NCI-H1930 (cell line): Measurements from ENCODE around the gene CELF5.
"Not testable (repeated sequence)": the region's sequence is repeated elsewhere in the genome, so short reads cannot be mapped to it uniquely, and the experiment has no call there.

Source experiments
- DNase-seq, 2 experiments: peaks; one replicate each; lab custom pipeline; 2025; lab: John Stamatoyannopoulos, UW

CELF5 gene

DNA sequence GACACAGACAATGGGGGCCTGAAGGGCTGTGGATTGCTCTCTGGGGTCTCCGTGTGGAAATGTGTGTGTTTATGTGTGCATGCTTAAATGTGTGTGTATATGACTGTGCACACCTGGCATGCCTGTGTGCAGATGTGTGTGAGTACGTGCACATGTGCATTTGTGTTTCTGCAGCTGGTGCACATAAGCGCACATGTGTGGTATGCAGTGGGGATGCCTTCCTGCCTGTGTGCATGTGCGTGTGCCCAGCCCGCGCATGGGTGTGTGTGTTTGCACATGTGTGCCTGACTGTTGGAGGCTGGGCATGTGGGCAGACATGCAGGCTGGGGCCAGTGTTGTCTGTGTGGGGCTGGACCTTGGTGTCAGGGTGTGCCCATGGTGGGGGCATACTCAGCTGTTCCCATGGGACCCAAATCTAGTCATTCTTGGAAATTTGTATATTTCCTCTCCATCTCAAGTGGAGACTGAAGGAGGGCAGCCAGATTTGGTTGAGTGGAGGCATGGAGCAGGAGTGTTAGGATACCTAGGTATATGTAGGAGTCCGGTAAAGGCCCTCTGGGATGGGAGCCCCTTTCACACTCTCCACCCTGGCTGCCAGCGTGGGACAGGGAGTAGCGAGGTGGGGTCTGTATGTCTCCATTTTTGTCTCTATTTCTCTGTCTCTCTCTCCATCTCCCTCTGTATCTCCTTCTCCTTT is 49.9 kb downstream of the CELF5 start:
- DNase-seq, result no peak

DNA sequence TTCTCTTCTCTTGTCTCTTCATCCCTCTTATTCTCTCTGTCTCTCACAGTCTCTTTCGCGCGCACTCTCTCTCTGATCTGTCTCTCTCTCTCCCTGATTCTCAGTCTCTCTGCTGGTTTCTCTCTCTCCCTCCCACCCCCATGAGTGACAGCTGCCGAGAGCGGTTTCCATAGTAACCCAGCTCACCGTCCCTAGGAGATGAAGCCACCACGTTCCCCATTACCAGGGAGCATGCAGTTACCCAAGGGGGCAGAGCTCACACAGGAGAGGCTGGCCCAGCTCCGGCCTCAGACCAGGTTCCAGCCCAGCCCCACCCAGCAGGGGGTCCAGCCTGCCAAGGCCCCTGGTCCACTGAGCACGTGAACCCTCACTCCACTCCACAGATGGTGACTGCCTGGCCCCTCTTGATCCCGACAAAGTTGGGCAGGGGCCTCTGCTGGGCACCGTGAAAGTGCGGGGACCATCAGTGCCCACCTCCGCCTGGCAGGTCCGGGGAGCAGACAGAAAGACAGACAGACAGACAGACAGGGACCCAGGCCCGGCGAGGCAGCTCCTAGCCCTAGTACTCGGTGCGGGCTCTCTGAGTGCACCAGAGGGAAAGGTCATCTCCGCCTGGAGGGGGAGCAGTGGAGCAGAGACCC is 50.6 kb downstream of the CELF5 start:
- peak in 1 of 2 experiments; percentile 27 for DNase-seq

GRCh38 chr19:3275583-3276340 is 51.3 kb downstream of the CELF5 start:
- peak; percentile 70 to 78 for DNase-seq

DNA sequence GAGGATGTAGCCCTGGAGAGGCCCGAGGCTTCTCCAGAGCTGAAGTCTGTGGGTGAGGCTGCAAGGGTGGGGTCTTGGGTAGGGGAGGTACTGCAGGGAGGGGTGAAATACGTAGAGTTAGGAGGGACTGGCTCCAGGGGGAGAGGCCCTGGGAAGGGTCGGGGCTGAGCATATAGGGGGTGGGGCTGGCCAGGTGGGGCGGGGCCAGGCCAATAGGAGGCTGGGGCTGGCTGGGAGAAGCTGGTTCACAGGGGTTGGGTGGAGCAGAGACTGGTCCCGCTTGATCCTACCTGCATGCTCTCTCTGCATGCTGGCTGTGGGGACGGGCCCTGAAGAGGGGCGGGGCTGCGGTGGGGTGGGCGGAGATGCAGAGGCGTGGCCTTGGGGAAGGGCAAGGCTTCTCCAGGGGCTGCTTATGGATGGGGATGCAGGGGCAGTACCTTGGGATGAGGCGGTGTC is 51.9 kb downstream of the CELF5 start:
- peak; percentile 49 to 78 for DNase-seq

DNA sequence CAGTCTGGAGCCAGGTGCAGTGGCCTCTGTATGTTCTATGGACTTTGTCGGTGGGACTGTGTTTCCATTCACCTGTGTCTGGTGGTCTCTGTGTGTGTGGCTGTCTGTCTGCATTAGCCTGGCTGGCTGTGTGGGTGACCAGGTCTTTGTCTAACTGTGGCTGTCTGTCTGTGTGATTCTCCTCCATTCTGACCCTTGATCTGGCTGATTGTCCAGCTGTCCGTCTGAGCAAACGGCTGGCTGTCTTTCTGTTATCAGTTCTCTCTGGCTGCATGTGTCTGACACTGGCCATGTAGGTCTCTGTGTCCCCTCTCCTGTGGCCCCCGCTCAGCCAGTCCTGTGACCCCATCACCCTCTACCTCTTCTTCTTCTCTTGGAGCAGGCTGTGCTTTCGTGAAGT is 53.2 kb downstream of the CELF5 start:
- DNase-seq, result no peak

DNA sequence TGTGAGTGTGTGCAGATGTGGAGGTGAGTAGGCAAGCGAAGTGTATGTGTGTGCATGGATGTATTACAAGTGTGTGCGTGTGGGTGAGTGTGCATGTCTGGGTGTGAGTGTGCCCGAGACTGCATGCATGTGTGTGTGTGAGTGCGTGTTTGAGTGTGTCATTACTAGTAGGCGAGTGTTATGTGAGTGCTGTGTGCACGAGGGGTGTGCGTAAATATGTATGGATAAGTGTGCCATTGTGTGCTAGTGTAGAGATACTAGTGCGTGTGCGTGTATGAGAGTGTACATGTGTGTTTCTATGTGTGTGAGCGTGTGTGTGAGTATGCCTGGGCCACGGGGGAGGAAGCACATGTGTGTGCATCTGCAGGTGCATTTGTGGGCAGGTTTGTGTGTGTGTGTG is 53.8 kb downstream of the CELF5 start:
- no peak for DNase-seq

- no peak for DNase-seq
These were observed 54.3 kb downstream of the CELF5 start for GRCh38 chr19:3278749-3279148.

DNA sequence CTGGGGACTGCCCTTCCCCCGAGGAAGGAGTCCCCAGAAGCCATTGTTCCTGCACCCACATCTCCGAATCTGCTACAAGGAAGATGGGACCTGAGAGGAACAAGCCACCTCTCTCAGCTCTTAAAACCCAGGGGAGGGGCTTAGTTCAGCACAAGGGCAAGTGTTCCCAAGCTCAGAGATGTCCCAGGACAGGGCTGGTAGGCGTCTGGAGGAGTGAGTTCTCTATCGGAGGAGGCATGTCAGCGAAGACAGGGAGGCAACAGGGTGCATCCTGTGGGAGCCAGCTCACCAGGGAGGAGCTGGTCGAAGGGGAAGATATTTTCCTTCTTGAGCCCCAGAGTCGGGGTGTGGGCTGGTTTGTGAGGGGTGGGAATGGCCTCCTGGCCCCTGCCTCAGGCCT is 54.8 kb downstream of the CELF5 start:
- no peak for DNase-seq

DNA sequence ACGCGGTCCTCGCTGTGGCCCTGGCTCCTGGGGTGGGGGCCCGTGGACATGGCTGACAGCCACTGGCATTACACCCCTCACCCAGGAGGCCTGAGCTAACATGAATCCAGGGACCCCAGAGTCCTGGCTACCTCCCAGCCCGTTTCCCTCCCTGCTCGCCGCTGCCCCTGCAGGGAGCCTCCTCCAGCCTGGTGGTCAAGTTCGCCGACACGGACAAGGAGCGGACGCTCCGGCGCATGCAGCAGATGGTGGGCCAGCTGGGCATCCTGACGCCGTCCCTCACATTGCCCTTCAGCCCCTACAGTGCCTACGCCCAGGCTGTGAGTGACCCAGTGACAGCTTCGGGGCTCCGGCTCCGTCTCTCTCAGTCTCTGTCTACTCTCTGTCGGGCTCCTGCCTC is 56.6 kb downstream of the CELF5 start:
- no peak for DNase-seq

DNA sequence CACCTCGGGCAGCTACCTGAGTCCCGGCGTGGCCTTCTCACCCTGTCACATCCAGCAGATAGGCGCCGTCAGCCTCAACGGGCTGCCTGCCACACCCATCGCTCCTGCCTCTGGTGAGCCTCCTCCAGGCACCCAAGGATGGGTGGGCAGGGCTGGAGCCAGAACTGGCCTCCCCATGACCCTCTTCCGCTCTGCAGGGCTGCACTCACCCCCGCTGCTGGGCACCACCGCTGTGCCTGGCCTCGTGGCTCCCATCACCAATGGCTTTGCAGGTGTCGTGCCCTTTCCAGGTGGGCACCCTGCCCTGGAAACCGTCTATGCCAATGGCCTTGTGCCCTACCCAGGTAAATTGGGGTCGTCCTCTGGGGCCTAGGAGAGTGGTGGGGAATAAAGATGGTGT is 57.7 kb downstream of the CELF5 start:
- no peak for DNase-seq

GRCh38 chr19:3282564-3282963 is 58.1 kb downstream of the CELF5 start:
- no peak for DNase-seq

- no peak for DNase-seq
These were observed 58.8 kb downstream of the CELF5 start for GRCh38 chr19:3283246-3283751.

DNA sequence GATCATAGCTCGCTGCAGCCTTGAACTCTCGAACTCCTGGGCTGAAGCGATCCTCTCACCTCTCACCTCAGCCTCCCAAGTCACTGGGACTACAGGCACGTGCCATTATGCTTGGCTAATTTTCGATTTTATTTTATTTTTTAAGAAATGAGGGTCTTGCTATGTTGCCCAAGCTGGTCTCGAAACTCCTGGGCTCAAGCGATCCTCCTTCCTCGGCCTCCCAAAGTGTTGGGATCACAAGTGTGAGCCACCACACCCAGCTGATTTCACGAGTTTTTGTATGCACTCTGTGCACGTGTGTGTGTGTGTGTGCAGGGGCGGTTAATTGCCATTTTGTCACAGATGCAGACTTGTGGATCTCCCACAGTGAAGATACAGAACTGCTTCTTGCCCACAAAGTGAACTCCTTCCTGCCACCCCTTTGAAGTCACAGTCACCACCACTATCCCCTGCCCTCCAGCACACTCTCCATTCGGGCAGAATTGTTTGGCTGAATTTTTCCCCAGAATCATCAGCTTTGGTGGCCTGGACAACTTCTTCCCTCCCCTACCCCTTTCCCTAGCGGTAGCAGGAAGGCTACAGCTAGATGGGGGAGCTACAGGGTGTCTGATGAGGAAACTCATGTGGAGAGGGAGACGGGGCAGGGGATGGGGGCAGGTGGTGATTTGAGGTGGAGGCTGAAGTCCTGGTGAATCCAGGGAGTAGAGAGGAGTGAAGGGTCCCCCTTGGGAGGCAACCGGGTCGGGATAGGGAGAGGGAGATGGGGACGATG is 59.6 kb downstream of the CELF5 start:
- no peak for DNase-seq

- DNase-seq, result peak; percentile 64 to 76
These were observed 60.5 kb downstream of the CELF5 start for GRCh38 chr19:3284759-3285646.

DNA sequence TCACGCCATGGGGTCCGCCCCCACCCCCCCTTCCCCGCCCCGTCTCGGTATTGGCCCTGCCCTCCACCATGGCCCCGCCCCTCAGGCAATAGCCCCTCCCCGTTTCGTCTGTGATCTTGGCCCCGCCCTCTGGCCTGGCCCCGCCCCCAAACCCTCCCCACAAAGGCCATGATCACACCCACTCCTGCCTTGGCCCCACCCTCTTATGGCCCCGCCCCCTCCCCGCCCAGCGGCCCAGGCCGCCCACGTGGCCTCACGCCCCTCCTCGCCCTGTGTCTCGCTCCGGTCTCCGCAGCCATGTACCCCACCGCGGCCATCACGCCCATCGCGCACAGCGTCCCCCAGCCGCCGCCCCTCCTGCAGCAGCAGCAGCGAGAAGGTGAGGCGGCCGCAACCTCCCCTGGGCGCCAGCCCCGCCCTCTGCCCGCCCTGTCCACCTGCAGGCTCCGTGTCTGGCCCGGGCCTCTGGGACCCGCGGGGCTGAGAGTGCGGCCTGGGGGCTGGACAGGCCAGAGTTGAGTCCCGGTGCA is 61.3 kb downstream of the CELF5 start:
- DNase-seq, result no peak

DNA sequence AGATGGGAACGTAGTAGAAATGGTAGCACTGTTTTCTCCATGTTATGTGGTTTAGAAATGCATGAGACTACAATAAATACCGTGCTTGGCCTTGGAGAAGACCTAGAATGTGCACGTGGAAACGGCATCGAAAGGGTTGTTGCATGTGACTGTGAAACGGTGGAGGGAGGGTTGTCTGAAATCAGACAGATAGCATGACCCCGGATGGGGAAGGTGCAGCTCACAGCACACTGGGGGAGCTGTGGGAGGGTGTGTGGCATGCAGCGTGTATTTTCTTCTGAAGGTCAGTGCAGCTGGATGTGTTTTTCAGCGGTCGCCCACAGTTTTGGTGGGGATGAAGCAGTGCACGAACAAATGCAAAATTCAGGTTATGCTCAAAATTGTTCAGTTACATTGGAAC is 63.4 kb downstream of the CELF5 start:
- DNase-seq, result no peak

DNA sequence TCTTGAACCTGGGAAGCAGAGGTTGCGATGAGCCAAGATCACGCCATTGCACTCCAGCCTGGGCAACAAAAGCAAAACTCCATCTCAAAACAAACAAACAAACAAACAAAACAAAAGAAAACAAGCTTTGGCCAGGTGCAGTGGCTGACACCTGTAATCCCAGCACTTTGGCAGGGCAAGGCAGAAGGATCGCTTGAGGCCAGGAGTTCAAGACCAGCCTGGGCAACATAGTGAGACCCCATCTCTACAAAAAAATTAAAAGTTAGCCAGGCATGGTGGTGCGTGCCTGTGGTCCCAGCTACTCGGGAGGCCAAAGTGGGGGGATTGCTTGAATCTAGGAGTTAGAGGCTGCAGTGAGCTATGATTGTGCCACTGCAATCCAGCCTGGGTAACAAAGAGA is 64.0 kb downstream of the CELF5 start:
- DNase-seq, result not testable (repeated sequence)

DNA sequence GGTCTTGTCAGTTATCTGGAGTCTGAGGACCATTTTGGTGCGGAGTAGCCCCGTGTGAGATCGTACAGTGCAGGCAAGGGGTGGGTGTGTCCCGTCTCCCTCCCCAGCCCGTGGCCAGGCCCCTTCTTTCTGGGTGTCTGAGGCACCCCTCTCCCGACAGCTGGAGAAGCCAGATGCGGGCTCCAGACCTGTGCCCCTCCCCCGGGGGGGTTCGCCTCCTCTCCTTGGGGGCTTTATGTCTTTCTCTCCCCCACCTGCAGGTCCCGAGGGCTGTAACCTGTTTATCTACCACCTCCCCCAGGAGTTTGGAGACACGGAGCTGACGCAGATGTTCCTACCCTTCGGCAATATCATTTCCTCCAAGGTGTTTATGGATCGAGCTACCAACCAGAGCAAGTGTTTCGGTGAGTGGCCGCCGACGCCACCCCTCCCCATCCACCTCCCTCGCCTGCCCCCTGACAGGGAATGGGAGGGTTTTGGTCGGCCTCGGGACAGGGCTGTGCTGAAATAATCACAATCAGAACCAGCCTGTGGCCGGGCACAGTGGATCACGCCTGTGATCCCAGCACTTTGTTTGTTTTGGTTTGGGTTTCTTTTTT is 65.6 kb downstream of the CELF5 start:
- no peak for DNase-seq

DNA sequence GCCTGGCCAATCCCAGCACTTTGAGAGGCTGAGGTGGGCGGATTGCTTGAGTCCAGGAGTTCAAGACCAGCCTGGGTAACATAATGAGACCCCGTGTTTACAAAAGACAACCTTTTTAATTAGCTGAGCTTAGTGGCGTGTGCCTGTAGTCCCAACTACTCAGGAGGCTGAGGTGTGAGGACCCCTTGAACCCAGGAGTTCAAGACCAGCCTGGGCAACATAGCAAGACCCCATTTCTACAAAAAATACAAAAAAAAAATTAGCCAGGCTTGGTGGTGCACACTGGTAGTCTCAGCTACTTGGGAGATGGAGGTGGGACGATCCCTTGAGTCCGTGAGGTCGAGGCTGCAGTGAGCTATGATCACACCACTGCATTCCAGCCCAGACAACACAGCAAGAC is 66.4 kb downstream of the CELF5 start:
- not testable (repeated sequence) for DNase-seq

GRCh38 chr19:3291644-3292043 is 67.2 kb downstream of the CELF5 start:
- DNase-seq, result no peak
